DOHH2 (cell line): ENCODE data around the gene TAF4B.

ENCODE experiments used
- CTCF ChIP-seq: fragments of 200-600 bp; sonication (generic); IDR thresholded peaks from one replicate; pipeline ENCODE4 v1.5.1; 2014; ENCODE audit warnings: antibody characterized with exemption, mild to moderate bottlenecking, low read depth, low read length; ENCODE audit not compliant: poor library complexity, severe bottlenecking
- EZH2phosphoT487 ChIP-seq: fragments of 200-600 bp; sonication (generic); IDR thresholded peaks from 2 replicates; pipeline ENCODE4 v1.6.1; 2017; ENCODE audit warnings: borderline replicate concordance, mild to moderate bottlenecking, antibody characterized with exemption, low read length, moderate library complexity, mixed read lengths

GRCh38 chr18:26416652-26417150, 190.5 kb downstream of the TAF4B start:
- TF ChIP-seq CTCF (no peak), EZH2phosphoT487 (no peak)
